HEK293T (cell line): Measurements from ENCODE around the gene CGNL1.

Experiments used
- BHLHE40 ChIP-seq: fragments of 450-650 bp; IDR thresholded peaks from 2 replicates; pipeline ENCODE4 v1.6.1; 2016; ENCODE audit warnings: mild to moderate bottlenecking, moderate library complexity, borderline replicate concordance
- FOXK2 ChIP-seq: fragments of 450-650 bp; IDR thresholded peaks from 2 replicates; pipeline ENCODE4 v1.6.1; 2016; ENCODE audit warnings: mild to moderate bottlenecking
- L3MBTL2 ChIP-seq: fragments of 450-650 bp; conservative IDR thresholded peaks from 2 replicates; pipeline ENCODE4 v1.6.1; 2016; ENCODE audit warnings: mild to moderate bottlenecking
- NFRKB ChIP-seq: fragments of 450-650 bp; IDR thresholded peaks from 2 replicates; pipeline ENCODE4 v1.6.1; 2016; ENCODE audit warnings: mild to moderate bottlenecking, moderate library complexity
- SP1 ChIP-seq: fragments of 450-650 bp; IDR thresholded peaks from 2 replicates; pipeline ENCODE4 v1.6.1; 2017
- SUZ12 ChIP-seq: fragments of 450-650 bp; IDR thresholded peaks from 2 replicates; pipeline ENCODE4 v1.6.1; 2016; ENCODE audit warnings: mild to moderate bottlenecking
- TARDBP ChIP-seq: fragments of 450-650 bp; IDR thresholded peaks from 2 replicates; pipeline ENCODE4 v1.6.1; 2016

- TF ChIP-seq FOXK2, result no peak
- TF ChIP-seq SP1, result no peak
- no peak for TF ChIP-seq L3MBTL2
- no peak for TF ChIP-seq TARDBP
- no peak for TF ChIP-seq SUZ12
- no peak for TF ChIP-seq NFRKB
- no peak for TF ChIP-seq BHLHE40
These were observed 64.5 kb downstream of the CGNL1 start for GRCh38 chr15:57440799-57441198.
